ENCODE data around the gene BCKDHB. TPM values are rescaled to one million over a fixed set of nuclear protein-coding genes. Genes with fewer than 3 reads are reported as not detected.

The BCKDHB gene
- total and polyA plus RNA-seq, 9 donors, result 12.0 to 33.4 (median 18.7) TPM

- no peak for TF ChIP-seq POLR2A (IDR thresholded peaks at IDR 0.05)
- TF ChIP-seq CTCF (IDR thresholded peaks at IDR 0.05), result no peak
- TF ChIP-seq EP300 (IDR thresholded peaks at IDR 0.05), result no peak
- Histone ChIP-seq H3K27me3 (no peaks in the 10 kb centered on the region), H3K27ac (no peak overlapping the region), H3K36me3 (no peaks in the 10 kb centered on the region), H3K4me1 (ENCODE audit: insufficient read depth) (no peaks in the 10 kb centered on the region), H3K4me3 (no peak overlapping the region), H3K9me3 (no peaks in the 10 kb centered on the region)
- no peak for DNase-seq
- 95 to 99% (median 98%) methylated on average over 2 of the region's 2 CpGs for WGBS, 3 donors
- intact Hi-C loops (cut with DNase I), result no loop called here
Measured at GRCh38 chr6:80343511-80343910, 237.0 kb downstream of the BCKDHB start.

- Histone ChIP-seq H3K36me3 (no peaks in the 10 kb centered on the region), H3K4me1 (ENCODE audit: insufficient read depth) (no peaks in the 10 kb centered on the region), H3K9me3 (no peaks in the 10 kb centered on the region), H3K4me3 (no peak overlapping the region), H3K27ac (no peak overlapping the region), H3K27me3 (no peaks in the 10 kb centered on the region)
- intact Hi-C loops (cut with DNase I), result no loop called here
- WGBS, 3 donors, result 79 to 88% (median 86%) methylated on average over 1 of the region's 1 CpG
- TF ChIP-seq POLR2A (IDR thresholded peaks at IDR 0.05), result no peak
- no peak for TF ChIP-seq EP300 (IDR thresholded peaks at IDR 0.05)
- no peak for TF ChIP-seq CTCF (IDR thresholded peaks at IDR 0.05)
- DNase-seq, result no peak
Measured at GRCh38 chr6:80347101-80347500, 240.6 kb downstream of the BCKDHB start.

- H3K36me3 ChIP-seq, result no peaks in the 10 kb centered on the region
- H3K9me3 ChIP-seq, result no peaks in the 10 kb centered on the region
- no peaks in the 10 kb centered on the region for H3K4me1 ChIP-seq (ENCODE audit: insufficient read depth)
- intact Hi-C loops (cut with DNase I), result no loop called here
- no peak for DNase-seq
- H3K4me3 ChIP-seq, result no peak overlapping the region
- TF ChIP-seq CTCF (IDR thresholded peaks at IDR 0.05) (no peak), POLR2A (IDR thresholded peaks at IDR 0.05) (no peak), EP300 (IDR thresholded peaks at IDR 0.05) (no peak)
- H3K27me3 ChIP-seq, result no peaks in the 10 kb centered on the region
- 62 to 78% (median 66%) methylated on average over 2 of the region's 2 CpGs for WGBS, 3 donors
- no peak overlapping the region for H3K27ac ChIP-seq
Measured at GRCh38 chr6:80348263-80348662, 241.8 kb downstream of the BCKDHB start.

DNA sequence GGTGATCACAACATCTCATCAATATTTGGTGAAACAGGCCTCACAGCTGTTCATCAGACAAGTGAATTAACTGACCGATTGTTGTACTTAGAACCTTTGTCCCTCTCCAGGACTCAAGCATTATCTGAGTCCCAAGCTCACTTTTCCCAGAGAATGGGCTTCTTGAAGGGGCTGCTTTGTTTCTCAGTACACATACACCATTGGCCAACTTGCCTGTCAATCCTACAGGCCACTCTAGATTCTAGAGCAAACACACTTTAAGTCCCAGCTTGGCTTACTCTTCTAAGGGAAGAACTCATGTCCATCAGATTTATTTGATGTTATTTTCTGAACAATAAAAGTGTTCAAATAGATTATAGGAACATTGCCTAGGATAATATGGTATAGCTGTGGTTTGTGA is 249.5 kb downstream of the BCKDHB start:
- TF ChIP-seq CTCF (IDR thresholded peaks at IDR 0.05), result no peak
- no peak for DNase-seq
- no peaks in the 10 kb centered on the region for H3K9me3 ChIP-seq
- H3K4me1 ChIP-seq (ENCODE audit: insufficient read depth), result peaks cover 3% of the 10 kb centered on the region
- no peak overlapping the region for H3K27ac ChIP-seq
- WGBS, 3 donors, result 96 to 98% (median 96%) methylated on average over 1 of the region's 1 CpG
- no peaks in the 10 kb centered on the region for H3K36me3 ChIP-seq
- intact Hi-C loops (cut with DNase I), result no loop called here
- no peak overlapping the region for H3K4me3 ChIP-seq
- no peaks in the 10 kb centered on the region for H3K27me3 ChIP-seq

GRCh38 chr6:80356545-80356944 is 250.1 kb downstream of the BCKDHB start:
- TF ChIP-seq CTCF (IDR thresholded peaks at IDR 0.05), result no peak
- TF ChIP-seq POLR2A (IDR thresholded peaks at IDR 0.05), result no peak
- no peak for TF ChIP-seq EP300 (IDR thresholded peaks at IDR 0.05)
- no peaks in the 10 kb centered on the region for H3K27me3 ChIP-seq
- H3K4me1 ChIP-seq (ENCODE audit: insufficient read depth), result peaks cover 3% of the 10 kb centered on the region
- no peak overlapping the region for H3K27ac ChIP-seq
- DNase-seq, result no peak
- intact Hi-C loops (cut with DNase I), result no loop called here
- no peaks in the 10 kb centered on the region for H3K36me3 ChIP-seq
- 12 to 20% (median 12%) methylated on average over 2 of the region's 2 CpGs for WGBS, 3 donors
- no peaks in the 10 kb centered on the region for H3K9me3 ChIP-seq
- H3K4me3 ChIP-seq, result no peak overlapping the region
